Muscle of arm (tissue), 12 donors: ENCODE measurements around the gene HIGD1C. TPM values are rescaled to one million over a fixed set of nuclear protein-coding genes. Genes with fewer than 3 reads are reported as not detected.
"Not testable (repeated sequence)": the region's sequence is repeated elsewhere in the genome, so short reads cannot be mapped to it uniquely, and the experiment has no call there.

Source experiments
- DNase-seq: peaks from one replicate; pipeline ENCODE4 v3.0.0-alpha.2; 2013
- polyA plus RNA-seq, 12 donors: library from polyadenylated mRNA; unstranded; fragments of 120-200 nt; gene quantifications; one replicate each; pipeline ENCODE4 v1.2.1, GENCODE V29; 2013; ENCODE audit not compliant: insufficient read length in 12 of 12

The HIGD1C gene
- polyA plus RNA-seq, 12 donors = 0.45 to 0.97 (median 0.71) TPM; not detected in 6

DNA sequence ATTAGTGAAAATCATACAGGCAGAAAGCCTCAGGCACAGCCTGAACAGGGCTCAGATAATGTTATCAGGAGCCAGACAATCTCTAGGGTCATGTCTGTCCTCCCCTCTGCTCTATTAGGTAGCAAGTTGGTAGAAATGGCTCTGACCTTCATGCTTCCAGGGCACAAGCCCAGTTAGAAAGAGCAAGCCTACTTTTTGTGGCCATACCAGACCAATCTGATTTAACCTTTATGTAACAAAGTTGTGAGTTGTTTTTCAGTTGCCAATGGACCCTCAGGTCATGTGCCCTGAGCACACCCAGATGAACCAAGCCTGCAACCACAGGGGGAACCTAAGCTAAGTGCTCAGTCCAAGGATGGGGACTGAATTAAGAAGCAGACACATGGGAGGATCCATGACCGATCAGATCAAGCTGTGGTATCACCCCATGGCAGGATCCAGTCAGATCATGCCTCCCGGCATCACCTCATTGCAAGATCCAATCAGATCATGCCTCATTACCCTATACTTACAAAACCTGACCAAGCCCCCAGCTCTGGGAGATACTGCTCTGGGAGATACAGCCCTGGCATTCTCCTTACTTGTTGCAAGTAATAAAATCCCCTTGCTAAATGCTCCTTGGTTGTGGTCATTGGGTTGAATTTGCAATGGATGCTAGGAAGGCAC, 18.8 kb upstream of the HIGD1C start:
- DNase-seq = no peak

DNA sequence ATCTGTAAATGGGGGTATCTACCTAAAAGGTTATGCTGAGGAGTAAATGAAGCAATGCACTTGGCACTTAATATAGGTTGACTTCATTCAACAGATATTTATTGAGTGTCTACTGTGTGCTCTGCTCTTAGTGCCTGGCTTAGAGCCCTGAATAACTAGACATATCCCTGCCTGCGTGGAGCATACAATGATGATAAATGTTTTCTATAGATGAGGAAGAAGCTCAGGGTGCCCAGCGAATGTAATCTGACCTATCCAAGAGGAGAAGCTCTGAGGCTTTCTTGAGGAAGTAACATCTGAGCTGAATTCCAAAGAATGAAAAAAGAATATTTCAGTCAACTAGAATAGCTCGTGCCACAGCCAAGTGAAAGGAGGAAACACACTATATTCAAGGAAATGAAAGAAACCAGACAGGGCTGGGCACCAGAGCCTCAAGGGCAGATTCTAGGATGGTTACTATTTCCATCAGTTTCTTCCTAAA, 17.9 kb upstream of the HIGD1C start:
- peak; percentile 13 for DNase-seq

DNA sequence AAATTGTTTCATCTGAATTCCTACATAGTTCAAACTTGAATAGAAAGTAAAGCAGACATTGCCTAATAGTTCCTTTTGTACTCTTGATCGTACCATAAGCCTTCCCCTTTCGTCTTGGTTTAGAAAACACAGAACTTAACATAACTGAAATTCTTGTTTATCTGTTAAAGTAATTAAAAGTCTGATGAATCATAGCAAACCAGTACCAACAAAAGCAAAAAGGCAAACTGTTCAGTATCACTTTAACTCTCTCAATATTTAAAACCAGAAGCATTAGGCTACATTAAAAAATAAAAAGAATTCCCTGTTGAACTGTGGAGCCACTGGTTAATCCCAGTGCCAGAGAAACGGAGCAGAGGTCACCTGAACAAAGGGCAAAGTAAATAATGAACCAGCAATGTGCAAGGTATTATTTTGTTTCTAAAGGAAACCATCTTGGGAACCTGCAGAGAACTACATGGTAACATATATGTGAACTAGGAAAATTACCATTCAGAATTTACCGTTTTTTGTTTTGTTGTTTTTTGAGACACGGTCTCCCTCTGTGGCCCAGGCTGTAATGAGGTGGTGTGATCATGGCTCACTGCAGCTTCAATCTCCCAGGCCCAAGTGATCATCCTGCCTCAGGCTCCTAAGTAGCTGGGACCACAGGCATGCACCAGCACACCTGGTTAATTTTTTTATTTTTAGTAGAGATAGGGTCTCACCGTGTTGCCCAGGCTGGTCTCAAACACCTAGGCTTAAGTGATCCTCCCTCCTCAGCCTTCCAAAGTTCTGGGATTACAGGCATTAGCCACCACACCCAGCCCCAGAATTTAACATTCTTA, 17.1 kb upstream of the HIGD1C start:
- no peak for DNase-seq

DNA sequence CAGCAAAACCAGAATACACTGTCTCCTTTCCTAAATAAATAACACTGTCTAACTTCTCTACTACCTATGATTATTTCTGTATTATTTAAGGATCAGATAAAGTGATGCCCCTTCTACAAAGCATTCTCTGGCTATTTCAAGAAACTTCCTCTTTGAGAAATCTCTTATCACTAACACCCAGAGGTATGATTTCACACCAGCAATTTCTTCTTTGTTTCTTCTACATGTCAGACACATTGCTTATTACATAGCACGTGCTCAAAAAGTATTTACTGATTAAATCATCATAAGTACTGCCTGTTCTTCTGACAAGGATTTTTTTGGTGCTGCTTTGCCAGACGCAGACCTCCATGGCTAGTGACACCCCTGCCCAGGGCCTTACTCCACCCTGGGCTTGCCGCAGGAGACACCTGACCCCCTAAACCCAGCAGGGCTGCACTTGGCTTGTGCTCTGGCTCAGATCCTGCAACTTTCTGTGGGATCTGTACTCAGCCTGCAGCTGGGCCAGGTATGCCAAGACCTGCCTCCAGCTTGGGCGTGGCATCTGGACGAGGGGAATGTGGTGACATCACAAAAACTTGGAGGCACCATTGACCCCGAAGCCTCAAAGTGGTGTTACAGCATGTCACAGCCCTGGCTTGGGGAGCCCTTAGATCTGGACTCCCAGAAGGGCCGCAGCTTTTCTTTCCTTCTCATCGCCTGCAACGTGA, 15.4 kb upstream of the HIGD1C start:
- no peak for DNase-seq

DNA sequence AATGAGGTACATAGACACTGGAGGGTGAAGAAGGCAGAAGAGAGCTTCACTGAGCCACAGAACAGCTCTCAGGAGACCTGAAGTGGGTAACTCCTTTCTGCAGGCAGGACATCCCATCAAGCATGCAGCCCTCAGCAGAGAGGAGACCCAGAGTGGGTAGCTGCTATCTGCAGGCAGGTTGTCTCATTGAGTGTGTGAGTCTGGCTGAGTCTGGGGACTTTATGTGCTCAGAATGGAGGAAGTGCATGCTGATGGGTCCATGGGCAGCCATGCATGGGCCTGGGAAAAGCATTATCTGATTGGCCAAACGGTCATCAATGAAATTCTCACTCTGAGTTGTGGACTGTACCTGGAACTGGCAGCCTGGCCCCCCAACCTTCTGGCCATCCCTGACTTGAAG, 14.7 kb upstream of the HIGD1C start:
- DNase-seq = no peak

DNA sequence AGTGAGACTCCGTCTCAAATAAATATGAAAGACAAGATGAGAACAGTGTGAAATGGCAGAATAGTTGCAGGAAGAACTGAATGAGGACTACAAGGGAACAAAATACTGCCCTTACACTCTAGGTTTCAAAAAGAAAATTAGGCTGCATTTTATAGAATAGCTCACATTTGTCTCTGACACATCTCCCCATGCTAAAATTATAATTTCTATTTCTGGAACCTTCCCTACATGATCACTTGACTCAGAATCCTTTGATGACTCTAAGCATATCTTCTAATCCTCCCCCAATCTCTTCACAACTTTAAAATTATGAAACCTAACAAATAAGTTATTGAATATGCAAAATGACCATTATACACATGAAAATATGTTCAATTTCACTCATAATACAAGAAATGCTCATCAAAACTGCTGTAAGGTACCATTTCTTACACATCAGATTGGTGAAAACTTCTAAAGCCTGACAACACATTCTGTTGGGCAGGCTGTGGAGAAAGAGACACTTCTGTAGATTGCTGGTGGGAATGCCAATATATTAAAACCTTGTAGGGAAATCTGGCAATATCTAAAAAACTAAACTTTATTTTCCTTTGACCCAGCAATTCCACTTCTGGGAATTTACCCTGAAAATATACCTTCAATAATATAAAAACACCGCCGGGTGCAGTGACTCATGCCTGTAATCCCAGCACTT, 4.3 kb upstream of the HIGD1C start:
- DNase-seq = no peak

DNA sequence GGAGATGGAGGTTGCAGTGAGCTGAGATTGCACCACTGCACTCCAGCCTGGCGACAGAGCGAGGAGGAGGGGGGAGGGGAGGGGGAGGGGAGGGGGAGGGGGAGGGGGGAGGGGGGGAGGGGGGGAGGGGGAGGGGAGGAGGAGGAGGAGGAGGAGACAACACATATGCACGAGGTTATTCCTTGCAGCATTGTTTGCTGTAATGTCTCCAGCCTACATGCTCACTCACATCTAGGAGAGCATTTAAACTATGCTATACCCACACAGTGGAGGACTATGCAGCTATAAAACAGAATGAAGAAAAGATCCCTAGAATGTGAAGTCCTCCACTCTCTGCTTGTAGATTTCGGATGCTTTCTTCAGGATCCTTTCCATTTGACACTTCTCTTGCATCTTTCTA, 3.5 kb upstream of the HIGD1C start:
- no peak for DNase-seq

DNA sequence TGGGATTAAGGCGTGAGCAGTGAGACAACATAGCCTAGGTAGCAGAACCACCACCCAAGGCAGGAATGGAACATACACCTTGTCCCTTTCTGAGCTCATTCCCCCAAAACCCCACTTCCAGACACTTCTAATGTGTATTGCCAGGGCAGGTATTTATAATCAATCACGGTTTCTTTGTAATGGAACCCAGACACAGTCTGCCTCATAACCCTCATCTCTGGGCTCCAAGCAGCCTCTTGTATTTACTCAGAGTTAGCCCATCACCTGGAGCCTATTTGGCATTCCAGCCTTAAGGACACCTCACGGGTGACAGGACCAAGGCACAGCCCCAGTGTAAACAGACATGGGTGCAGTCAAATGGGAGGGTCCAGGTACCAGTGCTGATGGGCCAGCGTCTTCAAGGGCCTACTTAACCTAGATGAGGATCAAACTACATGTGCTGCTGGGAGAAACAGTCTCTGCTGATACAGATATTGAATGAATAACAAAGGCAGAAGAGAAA, 2.5 kb upstream of the HIGD1C start:
- DNase-seq = no peak

DNA sequence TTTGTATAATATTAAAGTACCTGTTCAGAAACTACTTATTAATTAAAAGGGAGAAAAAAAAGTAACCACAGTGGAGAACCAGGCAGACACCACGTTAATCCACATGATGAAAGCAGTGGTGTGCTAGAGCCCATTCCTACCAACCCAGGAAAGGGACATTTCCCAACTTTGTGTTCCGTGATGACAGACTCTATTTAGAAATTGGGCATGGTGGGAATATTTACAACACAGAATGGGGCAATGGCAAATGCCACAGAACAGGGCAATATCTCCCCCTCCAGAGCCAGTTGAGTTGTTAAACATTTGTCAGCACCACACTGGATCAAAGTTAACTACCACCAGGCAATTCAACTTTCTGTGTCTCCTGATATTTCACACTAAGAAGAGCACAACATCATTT, 1.2 kb upstream of the HIGD1C start:
- DNase-seq = no peak

DNA sequence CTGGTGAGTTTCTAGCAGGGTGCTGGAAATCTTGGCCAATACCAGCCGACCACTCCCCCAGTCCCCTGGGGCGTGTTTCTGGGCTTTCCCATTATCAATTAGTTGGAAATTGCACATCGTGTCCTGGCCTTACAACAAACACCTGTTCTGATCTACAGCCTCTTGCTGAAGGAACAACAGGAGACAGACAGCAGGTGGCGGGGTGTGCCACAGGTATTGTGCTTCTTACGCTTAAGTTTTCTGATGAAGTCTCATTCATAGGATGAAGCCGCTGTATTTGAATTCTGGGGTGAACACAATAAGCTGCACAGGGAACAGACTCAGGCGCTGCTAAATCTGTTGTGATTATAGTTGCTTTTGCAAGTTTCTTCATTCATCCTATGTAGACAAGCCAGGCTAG, 703 bp downstream of the HIGD1C start:
- no peak for DNase-seq

DNA sequence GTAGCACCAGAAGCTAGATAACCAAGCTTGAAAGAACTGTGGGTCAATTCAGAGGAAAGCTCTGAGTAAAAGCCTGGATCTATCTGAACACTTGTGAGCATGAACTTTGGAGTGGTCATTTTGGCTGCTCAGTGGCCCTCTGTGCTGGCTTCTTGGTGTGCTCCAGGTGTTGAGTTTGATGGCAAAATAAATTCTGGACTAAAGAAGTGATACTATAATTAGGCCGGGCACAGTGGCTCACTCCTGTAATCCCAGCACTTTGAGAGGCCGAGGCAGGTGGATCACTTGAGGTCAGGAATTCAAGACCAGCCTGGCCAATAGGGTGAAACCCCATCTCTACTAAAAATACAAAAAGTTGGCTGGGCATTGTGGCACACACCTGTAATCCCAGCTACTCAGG, 2.4 kb downstream of the HIGD1C start:
- DNase-seq = not testable (repeated sequence)

DNA sequence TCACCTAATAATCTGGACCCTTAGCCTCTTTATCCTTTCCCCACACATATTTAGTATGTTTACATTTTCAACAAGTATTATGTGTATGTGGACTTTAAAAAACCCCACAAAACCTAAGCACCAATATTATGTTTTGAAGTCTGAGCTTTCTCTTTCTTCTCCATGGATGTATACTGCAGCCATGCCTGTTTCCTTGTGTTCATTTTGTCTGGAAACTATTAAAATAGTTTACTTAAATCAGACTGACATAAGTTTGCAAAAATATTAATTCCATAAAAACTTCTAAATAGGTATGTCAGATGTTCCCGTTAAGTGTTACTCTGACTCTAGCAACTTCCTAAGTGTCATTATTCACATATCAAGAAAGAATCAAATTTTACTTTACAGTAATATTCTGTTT, 2.9 kb downstream of the HIGD1C start:
- DNase-seq = no peak

DNA sequence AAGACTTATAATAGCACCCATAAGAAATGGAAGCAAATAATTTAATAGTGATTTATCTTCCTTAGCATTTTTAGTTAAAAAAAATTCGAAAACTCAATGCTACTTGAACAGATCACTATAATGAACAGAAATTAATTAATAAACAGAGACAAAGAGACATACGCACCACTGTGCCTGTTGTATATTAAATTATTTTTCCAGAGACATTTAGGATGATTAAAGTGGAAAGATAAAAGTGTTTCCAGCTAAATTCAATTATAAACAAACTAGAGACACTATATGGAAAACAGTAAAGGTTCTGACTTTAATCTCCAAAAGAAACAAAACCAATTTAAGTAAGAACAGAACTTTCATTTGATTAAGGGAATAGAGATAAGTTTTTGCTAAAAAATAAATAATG, 3.4 kb downstream of the HIGD1C start:
- DNase-seq = no peak

DNA sequence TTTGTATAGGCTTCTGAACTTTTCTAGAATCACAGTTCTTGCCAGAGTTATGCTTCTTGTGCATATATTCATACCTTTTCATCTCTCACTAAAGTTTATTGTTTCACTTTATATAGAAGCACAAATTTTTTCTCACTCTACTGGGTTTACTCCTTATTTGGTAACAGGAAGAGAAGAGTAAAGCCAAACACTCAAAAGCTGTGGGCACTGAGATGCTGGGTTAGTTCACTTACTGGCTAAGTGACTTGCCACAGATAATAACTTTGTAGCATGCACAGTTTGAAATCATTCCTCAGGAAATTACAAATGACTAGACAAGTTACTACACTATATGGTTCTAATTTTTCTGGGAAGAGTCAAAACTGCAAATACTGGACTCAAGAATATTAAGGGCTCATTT, 7.8 kb downstream of the HIGD1C start:
- no peak for DNase-seq

DNA sequence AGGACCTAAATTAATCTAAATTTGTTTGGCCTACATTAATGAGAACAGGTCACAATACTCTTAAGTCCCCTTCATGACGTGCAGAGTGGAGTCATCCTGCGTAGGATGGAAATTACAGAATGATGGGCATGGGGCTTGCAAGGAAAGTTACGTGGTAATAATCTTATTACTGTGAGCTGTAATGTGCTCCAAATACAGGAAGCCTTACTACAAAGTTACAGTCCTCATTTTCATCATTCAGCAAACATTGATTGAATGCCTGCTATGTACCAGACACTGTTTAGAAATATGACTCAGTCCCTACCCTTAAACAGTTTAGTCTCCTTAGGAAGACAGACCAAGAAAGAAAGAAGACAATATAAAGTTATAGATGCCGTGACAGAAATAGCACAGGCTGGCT, 9.4 kb downstream of the HIGD1C start:
- DNase-seq = no peak

DNA sequence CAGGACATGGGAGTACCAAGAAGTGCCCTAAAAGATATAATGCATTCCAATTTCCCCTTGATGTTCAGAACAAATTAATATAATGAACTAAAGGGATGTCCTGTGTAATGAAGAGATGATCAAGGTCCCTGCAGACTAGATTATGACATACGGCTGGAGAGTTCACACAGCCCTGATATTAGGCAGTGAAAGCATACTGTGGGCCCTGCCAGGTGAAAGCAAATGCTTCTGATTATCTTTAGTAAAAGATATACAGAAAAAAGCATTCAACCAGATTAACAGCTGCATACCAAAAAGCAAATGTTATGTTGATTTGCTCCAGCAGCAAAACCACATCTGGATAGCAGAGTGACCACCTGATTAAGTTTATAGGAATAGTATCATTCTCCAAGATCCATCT, 12.1 kb downstream of the HIGD1C start:
- no peak for DNase-seq

DNA sequence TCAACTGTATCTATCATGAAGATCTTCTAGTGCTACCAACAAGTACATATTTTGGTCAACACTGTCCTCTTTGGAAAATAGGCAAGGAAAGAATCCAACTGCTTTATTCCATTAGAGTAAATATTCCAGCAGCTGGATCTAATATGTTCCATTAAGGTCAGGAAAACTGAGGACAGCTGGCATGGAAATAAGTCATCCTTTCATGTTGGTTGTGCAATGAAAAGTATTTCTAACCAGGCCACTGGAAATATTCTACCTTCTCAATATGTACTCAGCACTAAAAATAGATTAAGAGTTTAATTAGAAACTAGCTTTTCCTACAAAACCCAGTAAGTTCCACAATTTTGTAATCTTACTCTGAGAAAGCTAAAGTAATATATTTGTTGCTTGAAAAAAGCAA, 19.6 kb downstream of the HIGD1C start:
- DNase-seq = no peak

DNA sequence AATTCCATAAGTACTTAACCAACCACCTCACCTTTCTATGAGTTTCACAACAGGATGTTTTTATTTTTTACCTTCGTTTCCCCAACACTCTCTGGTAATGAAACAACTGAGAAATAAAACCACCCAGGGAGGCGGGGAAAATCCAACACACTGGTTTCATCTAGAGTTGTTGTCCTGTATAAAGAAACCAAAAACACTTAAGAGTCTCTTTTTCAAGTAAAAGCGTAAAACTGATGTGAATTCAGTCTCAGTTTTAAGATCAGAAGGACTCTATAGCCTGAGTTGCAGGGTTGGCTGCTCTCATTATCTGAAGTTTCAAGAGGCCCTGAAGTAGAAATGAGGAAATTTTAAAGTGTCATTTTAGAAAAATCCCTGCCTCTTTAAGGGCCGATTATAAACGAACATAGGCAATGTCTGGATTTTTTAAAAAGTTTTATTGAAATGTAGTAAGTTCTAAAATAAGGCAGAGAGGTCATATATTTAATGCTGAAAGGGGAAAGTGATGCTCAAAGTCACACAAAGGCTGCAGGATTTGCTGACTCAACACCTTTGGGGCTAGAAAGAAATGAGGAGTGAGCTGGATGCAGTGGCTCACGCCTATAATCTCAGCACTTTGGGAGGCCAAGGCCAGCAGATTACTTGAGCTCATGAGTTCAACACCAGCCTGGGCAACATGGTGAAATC, 27.2 kb downstream of the HIGD1C start:
- no peak for DNase-seq

DNA sequence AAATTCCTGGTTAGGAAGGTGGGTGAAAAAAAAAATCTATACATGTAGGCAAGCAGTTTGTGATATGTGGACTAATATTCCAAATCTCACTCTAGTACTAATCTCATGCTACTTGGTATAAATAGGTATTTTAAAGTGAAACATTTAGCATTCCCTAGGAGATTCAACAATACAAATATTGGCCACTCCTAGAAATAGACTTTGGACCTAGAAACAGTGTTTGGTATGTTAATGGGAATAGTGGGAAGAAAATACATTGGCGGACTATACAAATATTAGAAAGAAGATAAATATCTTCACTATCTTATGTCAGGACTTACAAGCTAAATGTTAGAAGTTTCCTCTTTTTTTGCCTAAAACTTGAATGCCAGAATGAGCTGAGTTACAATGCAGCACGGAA, 28.2 kb downstream of the HIGD1C start:
- no peak for DNase-seq

DNA sequence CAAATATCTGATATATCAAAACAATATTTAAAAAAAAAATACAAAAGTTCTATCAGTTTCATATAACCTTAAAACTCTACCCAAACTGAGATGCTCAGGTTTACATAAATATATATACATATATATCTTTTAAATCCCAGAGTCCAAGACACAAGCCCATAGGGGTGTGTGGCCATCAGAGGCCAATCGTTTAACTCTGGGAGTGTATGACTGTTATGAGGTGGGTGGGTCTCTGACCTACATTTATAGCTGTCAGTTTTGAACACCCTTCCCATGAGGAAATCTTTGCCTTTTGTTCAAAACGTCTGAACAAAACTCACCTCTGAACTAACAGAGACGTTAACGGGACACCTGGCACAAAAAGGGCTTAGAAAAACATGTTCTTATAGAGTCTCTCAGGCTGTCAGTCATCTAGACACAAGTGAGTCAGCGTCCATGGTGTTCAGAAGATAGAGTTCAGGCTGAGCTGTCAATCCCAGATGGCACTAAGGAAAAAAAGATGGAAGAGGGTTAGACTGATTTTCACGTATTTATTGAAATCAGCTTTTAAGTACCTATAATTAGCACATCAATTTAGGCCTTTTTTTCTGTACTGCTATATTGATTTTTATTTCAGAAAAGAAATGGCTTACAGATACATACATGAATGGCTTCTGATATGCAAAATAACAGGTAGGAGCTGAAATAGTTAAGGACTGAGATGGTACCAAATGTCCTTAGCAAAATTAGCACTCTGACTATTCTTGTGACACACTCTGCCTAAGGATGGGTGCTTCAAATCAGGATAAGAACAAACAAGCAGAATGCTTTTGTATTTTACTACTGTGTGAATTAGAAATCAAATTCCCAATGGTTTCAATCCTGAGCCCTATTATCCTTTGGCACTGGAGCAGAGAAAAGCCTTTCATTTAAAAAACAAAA, 29.2 kb downstream of the HIGD1C start:
- no peak for DNase-seq
